Endometrial microvascular endothelial cells (primary cell): ENCODE data around the gene ZNF792. TPM values are rescaled to one million over a fixed set of nuclear protein-coding genes. Genes with fewer than 3 reads are reported as not detected.
"Not testable (repeated sequence)": the region's sequence is repeated elsewhere in the genome, so short reads cannot be mapped to it uniquely, and the experiment has no call there.

Experiments
- in situ Hi-C: cut with HindIII; loops from 2 replicates; pipeline ENCODE4 v1.10.0; 2017; ENCODE audit warnings: low sequenced_read_pairs, low pct_unique_long_range_greater_than_20kb; ENCODE audit errors: inconsistent ontology term
- total RNA-seq: library from RNA; depleted of rRNA; stranded (reverse); fragments of >200 nt; gene quantifications from one replicate; pipeline ENCODE4 v1.2.3, GENCODE V29; 2015; ENCODE audit errors: inconsistent ontology term

Gene ZNF792
- total RNA-seq, 1 donor from 2014 or later, result 15.1 TPM

GRCh38 chr19:34979819-34980640 is 16.0 kb upstream of the ZNF792 start:
- in situ Hi-C loops, result loop anchor here (10.0 kb wide), 1 partner anchor 45 kb away; no protein-coding TSS in a partner anchor

- in situ Hi-C loops, result loop anchor here (10.0 kb wide), 1 partner anchor 48 kb away; no protein-coding TSS in a partner anchor
These were observed 12.6 kb upstream of the ZNF792 start for GRCh38 chr19:34976611-34977010.

GRCh38 chr19:34975056-34975455 is 11.0 kb upstream of the ZNF792 start:
- in situ Hi-C loops, result loop anchor here (10.0 kb wide), 1 partner anchor 50 kb away; no protein-coding TSS in a partner anchor

GRCh38 chr19:34974646-34975045 is 10.6 kb upstream of the ZNF792 start:
- in situ Hi-C loops, result loop anchor here (10.0 kb wide), 1 partner anchor 50 kb away; no protein-coding TSS in a partner anchor

DNA sequence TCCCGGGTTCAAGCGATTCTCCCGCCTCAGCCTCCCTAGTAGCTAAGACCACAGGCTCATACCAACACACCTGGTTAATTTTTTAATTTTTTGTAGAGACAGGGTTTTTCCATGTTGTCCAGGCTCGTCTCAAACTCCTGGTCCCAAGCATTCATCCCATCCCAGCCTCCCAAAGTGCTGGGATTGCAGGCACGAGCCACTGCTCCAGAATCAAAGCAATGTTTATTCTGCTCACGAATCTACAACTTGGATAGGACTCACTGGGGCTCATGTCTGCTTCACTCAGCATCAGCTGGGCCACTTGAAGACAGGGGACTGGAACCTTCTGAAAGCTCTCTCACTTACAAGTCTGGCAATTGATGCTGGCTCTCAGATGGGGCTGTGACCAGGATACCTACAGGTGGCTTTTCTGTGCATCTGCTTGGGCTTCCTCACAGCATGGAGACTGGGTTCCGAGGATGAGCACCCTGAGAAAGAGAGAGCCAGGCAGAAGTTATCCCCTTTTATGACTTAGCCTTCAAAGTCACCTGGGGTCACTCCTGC is 8.2 kb upstream of the ZNF792 start:
- in situ Hi-C loops, result loop anchor here (10.0 kb wide), 1 partner anchor 53 kb away; no protein-coding TSS in a partner anchor

DNA sequence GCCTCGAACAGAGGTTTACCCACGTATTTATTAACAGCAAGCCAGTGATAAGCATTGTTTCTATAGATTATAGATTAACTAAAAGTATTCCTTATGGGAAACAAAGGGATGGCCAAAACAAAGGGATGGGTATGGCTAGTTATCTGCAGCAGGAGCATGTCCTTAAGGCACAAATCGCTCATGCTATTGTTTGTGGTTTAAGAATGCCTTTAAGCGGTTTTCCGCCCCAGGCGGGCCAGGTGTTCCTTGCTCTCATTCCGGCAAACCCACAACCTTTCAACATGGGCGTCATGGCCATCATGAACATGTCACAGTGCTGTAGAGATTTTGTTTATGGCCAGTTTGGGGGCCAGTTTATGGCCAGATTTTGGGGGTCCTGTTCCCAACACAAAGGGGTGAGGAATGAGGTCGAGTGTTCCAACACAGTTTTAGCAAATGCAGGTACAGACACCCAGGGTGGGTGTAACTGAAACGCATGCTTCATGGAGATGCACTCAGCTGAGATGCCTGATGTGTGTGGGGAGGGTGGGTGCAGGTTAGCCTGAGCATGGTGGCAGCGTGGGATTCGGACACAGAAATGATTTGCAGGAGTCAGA is 6.3 kb upstream of the ZNF792 start:
- in situ Hi-C loops, result loop anchor here (10.0 kb wide), 1 partner anchor 55 kb away; no protein-coding TSS in a partner anchor

- in situ Hi-C loops, result loop anchor here (10.0 kb wide), 1 partner anchor 55 kb away; no protein-coding TSS in a partner anchor
These were observed 5.7 kb upstream of the ZNF792 start for GRCh38 chr19:34969721-34970120.

DNA sequence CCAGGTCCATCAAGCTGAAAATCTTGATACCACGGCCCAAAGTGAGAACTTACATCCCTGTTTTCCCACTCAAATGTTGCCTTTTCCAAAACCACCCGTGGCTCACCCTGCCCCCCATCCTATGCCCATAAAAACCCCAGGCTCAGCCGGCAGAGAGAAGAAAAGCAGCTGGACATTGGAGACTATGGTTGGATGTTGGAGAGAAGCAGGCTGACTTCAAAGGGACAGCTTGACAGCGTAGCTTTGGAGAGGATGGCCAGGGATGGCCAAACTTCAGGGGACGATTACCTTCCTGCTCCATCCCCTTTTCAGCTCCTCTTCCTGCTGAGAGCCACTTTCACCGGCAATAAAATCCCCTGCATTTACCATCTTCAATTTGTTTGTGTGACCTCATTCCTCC is 3.5 kb upstream of the ZNF792 start:
- in situ Hi-C loops, result no loop called here

GRCh38 chr19:34965505-34965904 is 1.5 kb upstream of the ZNF792 start:
- in situ Hi-C loops, result not testable (repeated sequence)

DNA sequence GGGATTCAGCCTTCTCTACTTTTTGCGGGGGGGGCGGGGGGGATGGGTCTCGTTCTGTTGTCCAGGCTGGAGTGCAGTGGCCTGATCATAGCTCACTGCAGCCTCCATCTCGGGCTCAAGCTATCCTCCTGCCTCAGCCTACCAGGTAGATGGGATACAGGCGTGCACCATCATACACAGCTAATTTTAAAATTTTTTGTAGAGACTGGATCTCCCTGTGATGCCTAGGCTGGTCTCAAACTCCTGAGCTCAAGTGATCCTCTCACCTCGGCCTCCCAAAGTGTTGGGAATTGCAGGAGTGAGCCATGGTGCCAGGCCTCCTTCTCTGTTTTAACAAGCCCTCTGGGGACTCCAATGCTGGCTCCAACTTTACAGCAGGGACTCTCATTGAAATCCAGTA is 569 bp upstream of the ZNF792 start:
- in situ Hi-C loops, result no loop called here

DNA sequence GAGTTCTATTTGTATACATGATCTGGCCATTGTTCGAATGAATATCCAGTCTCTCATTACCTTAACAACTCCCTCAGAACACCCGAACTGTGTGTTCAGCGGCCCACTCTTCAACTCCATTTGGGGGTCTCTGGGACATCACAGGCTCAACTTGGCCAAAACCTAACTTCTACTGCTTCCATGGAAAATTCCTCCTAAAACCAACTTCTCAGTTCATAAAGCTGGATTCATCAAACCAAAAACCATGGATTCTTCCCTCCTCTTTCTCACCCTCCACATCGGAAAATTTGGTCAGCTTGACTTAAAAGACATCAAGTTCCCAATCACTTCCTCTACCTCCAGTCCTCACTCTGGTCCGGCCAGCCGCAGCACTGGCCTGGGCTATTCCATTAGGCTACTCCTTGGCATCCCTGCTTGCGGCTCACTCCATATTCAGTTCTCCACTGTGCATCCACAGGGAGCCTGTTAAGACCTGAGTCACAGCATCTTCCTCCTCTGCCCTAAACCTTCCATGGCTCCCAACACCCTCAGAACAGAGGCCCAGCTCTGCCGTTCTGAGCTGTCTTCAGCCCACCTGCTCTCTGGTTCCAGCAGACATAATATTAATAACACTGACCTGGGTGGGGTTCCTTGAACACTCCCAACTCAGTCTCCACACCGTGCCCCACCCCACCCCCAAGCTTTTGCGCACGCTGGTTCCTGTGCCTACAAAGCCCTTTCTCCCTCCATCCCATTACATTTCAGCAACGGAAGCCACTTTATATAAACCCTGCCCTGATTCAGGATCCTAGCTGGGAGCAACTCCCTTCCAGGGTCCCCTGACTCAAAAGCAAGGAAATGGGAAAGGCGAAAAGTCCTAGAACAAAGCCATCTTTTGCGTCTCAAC is 1.1 kb downstream of the ZNF792 start:
- in situ Hi-C loops, result no loop called here

GRCh38 chr19:34961775-34962686 is 2.0 kb downstream of the ZNF792 start:
- in situ Hi-C loops, result no loop called here

- in situ Hi-C loops, result no loop called here
These were observed 2.9 kb downstream of the ZNF792 start for GRCh38 chr19:34960940-34961679.

DNA sequence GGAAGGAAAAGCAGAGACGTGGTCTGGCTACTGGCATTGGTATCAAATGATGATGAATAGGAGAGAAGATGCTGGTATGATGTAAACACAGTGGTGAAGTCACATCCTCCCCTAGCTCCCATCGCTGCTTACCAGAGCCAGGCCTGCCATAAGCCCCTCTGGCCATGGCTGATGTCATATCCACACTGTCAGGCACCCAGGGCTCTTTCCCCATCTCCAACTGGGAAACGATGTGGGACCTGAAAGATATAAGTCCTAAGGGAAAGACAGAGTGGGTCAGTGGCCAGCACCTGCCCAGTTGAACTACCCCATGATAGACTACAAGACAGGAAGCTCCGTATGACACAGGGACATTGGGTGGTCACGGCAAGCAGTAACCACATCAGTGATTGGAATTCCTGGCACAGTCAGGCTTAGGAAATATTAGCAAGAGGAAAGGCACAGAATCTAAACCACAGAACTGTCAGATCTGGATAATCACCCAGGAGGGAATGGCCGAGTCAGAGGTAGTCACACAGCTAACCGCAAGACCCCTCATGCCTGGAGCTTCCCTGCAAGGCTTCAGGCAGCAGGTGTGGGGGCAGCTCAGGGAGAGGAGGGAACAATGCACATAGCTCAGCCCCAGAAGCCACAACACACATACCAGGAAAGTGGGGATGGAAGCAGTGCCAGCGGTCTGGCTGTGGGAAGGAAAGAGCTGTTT is 3.8 kb downstream of the ZNF792 start:
- in situ Hi-C loops, result no loop called here

GRCh38 chr19:34959021-34959420 is 5.0 kb downstream of the ZNF792 start:
- in situ Hi-C loops, result no loop called here

DNA sequence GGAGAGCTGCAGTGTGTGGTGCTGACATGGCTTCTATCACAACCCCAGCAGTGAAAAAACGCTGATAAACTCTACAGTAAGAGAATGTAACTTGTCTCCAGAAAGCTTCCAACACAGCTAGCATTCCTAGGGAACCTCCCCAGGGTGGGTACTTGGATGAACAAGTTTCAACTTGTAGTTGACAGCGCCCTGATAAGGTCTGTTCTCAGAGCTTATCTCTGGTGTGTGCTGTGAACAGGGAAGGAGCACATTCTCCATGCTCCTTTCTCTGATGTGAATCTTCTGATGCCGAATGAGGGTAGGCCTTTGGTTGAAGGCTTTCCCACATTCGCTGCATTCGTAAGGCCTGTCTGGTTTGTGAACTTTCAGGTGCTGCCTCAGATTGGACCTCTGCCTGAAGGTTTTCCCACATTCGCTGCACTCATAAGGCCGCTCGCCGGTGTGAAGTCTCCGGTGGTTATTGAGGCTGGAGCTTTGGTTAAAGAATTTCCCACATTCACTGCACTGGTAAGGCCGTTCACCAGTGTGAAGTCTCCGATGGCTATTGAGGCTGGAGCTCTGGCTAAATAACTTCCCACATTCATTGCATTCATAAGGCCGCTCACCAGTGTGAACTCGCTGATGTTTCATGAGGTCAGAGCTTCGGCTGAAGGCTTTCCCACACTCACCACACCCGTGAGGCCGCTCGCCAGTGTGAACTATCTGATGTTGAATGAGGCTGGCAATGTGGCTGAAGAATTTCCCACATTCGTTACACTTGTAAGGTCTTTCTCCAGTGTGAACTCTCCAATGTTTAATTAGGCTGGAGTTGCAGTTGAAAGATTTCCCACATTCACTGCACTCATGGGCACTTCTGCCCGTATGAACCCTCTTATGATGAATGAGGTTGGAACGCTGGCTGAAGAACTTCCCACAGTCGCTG is 5.9 kb downstream of the ZNF792 start:
- in situ Hi-C loops, result no loop called here
